Esophagus squamous epithelium (tissue), 5 donors: ENCODE results near the gene GPATCH3. TPM values are rescaled to one million over a fixed set of nuclear protein-coding genes. Genes with fewer than 3 reads are reported as not detected.

ENCODE experiments used
- DNase-seq: peaks from one replicate; lab custom pipeline; 2025; lab: John Stamatoyannopoulos, UW
- H3K27ac ChIP-seq, 4 donors: fragments of 200-600 bp; sonication (generic); one replicate each; pipeline ENCODE4 v1.5.1; 2016 to 2019; ENCODE audit warnings: mild to moderate bottlenecking in 1 of 4
- H3K27me3 ChIP-seq, 4 donors: fragments of 200-600 bp; sonication (generic); 1 replicate in 3 of 4; 2 replicates in 1 of 4; pipeline versions ENCODE4 v1.5.1 to v1.6.0; 2017 to 2021; ENCODE audit warnings: antibody characterized with exemption in 1 of 4
- H3K36me3 ChIP-seq, 3 donors: fragments of 200-600 bp; sonication (generic); one replicate each; pipeline ENCODE4 v1.5.1; 2016 to 2019
- H3K4me1 ChIP-seq, 3 donors: fragments of 200-600 bp; sonication (generic); one replicate each; pipeline ENCODE4 v1.5.1; 2017 to 2019
- H3K4me3 ChIP-seq, 4 donors: fragments of 200-600 bp; sonication (generic); 1 replicate in 3 of 4; 2 replicates in 1 of 4; pipeline ENCODE4 v1.5.1; 2016 to 2019; ENCODE audit warnings: mild to moderate bottlenecking in 2 of 4, moderate library complexity in 1 of 4
- H3K9me3 ChIP-seq, 3 donors: fragments of 200-600 bp; sonication (generic); one replicate each; pipeline ENCODE4 v1.5.1; 2016 to 2019
- CTCF ChIP-seq, 6 experiments: fragments of 450-650 bp in 4 of 6; fragments of 200-600 bp in 2 of 6; sonication (generic) in 2 of 6; IDR thresholded peaks; one replicate each; pipeline ENCODE4 v1.5.1; 2016 to 2019; ENCODE audit warnings: antibody characterized with exemption in 6 of 6, mild to moderate bottlenecking in 4 of 6, moderate library complexity in 4 of 6
- POLR2A ChIP-seq, 4 donors: fragments of 450-650 bp; IDR thresholded peaks; one replicate each; pipeline ENCODE4 v1.6.1; 2017; ENCODE audit warnings: antibody characterized with exemption in 4 of 4, mild to moderate bottlenecking in 4 of 4, moderate library complexity in 3 of 4
- WGBS, 2 donors: methylation state at CpG; one replicate each; pipeline ENCODE4 v1.1.5; 2018; 5-methylcytosine and 5-hydroxymethylcytosine counted together
- intact Hi-C: fragments of 100-400 bp; cut with DNase I; formaldehyde crosslinking; loops from one replicate; pipeline ENCODE4 v1.15.0; 2022
- total RNA-seq, 4 donors: library from RNA; depleted of rRNA; stranded (reverse); fragments of >200 nt; gene quantifications; one replicate each; pipeline ENCODE4 v1.1.0, GENCODE V29; 2016
- donor health status: DM: yes; HTN: yes; CAD: no.

GPATCH3 gene
- total RNA-seq, 4 donors from 2014 or later, result 6.9 to 11.2 (median 7.6) TPM

GRCh38 chr1:26910343-26911160 lies 10.3 kb upstream of the GPATCH3 start:
- intact Hi-C loops, result no loop called here
- WGBS, 2 donors, result 64 to 84% methylated on average over 4 of the region's 4 CpGs
- Histone ChIP-seq H3K36me3 (no peaks in the 10 kb centered on the region), H3K4me1 (no peaks in the 10 kb centered on the region), H3K27ac (no peak overlapping the region), H3K27me3 (no peaks in the 10 kb centered on the region), H3K4me3 (no peak overlapping the region), H3K9me3 (no peaks in the 10 kb centered on the region)
- TF ChIP-seq POLR2A (IDR thresholded peaks at IDR 0.05), result no peak
- no peak for TF ChIP-seq CTCF (IDR thresholded peaks at IDR 0.05)
- no peak for DNase-seq

- WGBS, 2 donors, result 88 to 91% methylated on average over 3 of the region's 3 CpGs
- TF ChIP-seq POLR2A (IDR thresholded peaks at IDR 0.05) (no peak), CTCF (IDR thresholded peaks at IDR 0.05) (no peak)
- Histone ChIP-seq H3K27ac (no peak overlapping the region), H3K36me3 (no peaks in the 10 kb centered on the region), H3K4me1 (no peaks in the 10 kb centered on the region), H3K9me3 (no peaks in the 10 kb centered on the region), H3K27me3 (no peaks in the 10 kb centered on the region), H3K4me3 (no peak overlapping the region)
- intact Hi-C loops, result no loop called here
- no peak for DNase-seq
These were observed 9.7 kb upstream of the GPATCH3 start for GRCh38 chr1:26909951-26910342.

- no peaks in the 10 kb centered on the region for H3K36me3 ChIP-seq
- TF ChIP-seq POLR2A (IDR thresholded peaks at IDR 0.05) (no peak), CTCF (IDR thresholded peaks at IDR 0.05) (no peak)
- H3K27ac ChIP-seq, result no peak overlapping the region
- H3K4me1 ChIP-seq, result no peaks in the 10 kb centered on the region
- no peaks in the 10 kb centered on the region for H3K9me3 ChIP-seq
- no peak overlapping the region for H3K4me3 ChIP-seq
- WGBS, 2 donors, result 29 to 39% methylated on average over 5 of the region's 6 CpGs
- no peaks in the 10 kb centered on the region for H3K27me3 ChIP-seq
- no peak for DNase-seq
- intact Hi-C loops, result no loop called here
These were observed 7.0 kb upstream of the GPATCH3 start for GRCh38 chr1:26907071-26907917.

- Histone ChIP-seq H3K36me3 (peaks cover under 1 to 25% (median 11%) of the 10 kb centered on the region in 3 donors), H3K27me3 (no peaks in the 10 kb centered on the region), H3K4me3 (peak overlapping the region; percentile 78 to 97 (median 88)), H3K9me3 (no peaks in the 10 kb centered on the region), H3K4me1 (peaks cover 14 to 30% (median 15%) of the 10 kb centered on the region in 3 donors), H3K27ac (peak overlapping the region; percentile 83 to 94 (median 86))
- TF ChIP-seq POLR2A (IDR thresholded peaks at IDR 0.05) (no peak), CTCF (IDR thresholded peaks at IDR 0.05) (no peak)
- DNase-seq, result no peak
- intact Hi-C loops, result no loop called here
- WGBS, 2 donors, result 60 to 66% methylated on average over 16 to 18 of the region's 18 CpGs
These were observed 696 bp upstream of the GPATCH3 start for GRCh38 chr1:26900815-26901511.
